Posterior cingulate gyrus (tissue), 11 donors: ENCODE measurements around the gene RAD52.
A peak's percentile ranks its signal among the peaks of the same experiment; 100 is the strongest.
"Not testable (repeated sequence)": the region's sequence is repeated elsewhere in the genome, so short reads cannot be mapped to it uniquely, and the experiment has no call there.

Experiments
- DNase-seq, 10 donors: peaks; one replicate each; pipeline versions ENCODE4 v3.0.0 to v3.0.0-alpha.2; 2020 to 2021; ENCODE audit warnings: mixed read lengths in 3 of 10
- intact Hi-C: fragments of 100-400 bp; cut with DNase I; formaldehyde crosslinking; loops from one replicate; pipeline ENCODE4 v1.15.1; 2023

The RAD52 gene

DNA sequence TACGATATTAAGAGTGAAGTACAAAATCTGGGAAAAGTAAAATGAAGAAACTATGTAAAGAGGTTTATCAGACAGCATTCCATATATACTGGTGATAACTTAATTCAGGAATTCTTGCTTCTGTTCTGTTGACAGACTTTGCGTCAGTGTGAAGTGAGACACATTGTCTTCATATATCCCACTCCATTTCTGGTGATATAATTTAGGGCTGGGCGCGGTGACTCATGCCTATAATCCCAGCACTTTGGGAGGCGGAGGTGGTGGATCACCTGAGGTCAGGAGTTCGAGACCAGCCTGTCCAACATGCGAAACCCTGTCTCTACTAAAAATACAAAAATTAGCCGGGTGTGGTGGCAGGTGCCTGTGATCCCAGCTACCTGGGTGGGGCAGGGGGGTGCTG is 20.3 kb upstream of the RAD52 start:
- DNase-seq: no peak
- intact Hi-C loops: no loop called here

DNA sequence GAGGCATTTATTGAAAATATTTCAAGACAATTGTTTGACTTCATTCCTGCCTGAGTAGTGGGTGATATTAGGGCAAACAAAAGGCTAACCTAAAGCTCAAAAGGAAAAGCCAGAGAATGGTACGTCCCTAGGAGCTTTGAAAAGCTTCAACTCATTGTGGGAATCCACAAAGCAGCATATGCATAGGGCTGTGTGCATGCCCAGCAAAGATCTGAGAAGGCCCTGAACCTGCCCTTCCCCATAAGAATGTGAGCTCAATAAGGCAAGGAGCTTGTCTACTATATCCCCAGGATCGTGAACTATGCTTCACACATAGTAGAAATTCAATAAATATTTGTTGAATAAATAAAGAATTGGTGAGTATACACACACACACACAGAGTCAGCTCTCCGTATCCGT is 19.1 kb upstream of the RAD52 start:
- intact Hi-C loops: no loop called here
- no peak for DNase-seq

DNA sequence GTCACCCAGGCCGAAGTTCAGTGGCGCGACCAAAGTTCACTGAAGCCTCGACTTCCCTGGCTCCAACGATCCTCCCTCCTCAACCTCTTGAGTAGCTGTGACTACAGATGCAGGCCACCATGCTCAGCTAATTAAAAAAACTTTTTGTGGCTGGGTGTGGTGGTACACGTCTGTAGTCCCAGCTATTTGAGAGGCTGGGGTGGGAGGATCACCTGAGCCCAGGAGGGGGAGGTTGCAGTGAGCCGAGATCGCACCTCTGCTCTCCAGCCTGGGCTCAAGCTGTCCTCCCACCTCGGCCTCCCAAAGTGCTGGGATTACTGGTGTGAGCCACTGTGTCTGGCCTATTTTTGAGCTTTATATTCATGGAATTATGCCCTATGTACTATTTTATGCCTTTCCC is 18.1 kb upstream of the RAD52 start:
- peak in 1 of 10 donors; percentile 42 for DNase-seq
- intact Hi-C loops: no loop called here

DNA sequence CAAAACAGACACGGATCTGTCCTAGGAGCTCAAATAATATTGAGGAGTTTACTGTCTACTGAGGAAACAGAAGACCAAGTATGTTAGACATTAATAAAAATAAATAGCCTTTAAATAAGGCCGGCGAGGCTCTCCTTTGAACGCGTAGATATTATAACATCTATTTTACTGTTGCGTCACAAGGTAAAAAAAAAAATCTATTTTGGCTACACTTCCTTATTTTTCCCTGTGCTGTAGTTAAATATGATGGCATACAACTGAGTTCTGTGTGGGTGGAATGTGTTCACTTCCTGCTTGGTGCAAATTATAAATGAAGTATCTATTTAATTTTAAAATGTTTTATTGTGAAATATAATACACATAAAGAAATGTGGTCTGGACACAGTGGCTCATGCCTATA is 17.2 kb upstream of the RAD52 start:
- intact Hi-C loops: no loop called here
- DNase-seq: no peak

DNA sequence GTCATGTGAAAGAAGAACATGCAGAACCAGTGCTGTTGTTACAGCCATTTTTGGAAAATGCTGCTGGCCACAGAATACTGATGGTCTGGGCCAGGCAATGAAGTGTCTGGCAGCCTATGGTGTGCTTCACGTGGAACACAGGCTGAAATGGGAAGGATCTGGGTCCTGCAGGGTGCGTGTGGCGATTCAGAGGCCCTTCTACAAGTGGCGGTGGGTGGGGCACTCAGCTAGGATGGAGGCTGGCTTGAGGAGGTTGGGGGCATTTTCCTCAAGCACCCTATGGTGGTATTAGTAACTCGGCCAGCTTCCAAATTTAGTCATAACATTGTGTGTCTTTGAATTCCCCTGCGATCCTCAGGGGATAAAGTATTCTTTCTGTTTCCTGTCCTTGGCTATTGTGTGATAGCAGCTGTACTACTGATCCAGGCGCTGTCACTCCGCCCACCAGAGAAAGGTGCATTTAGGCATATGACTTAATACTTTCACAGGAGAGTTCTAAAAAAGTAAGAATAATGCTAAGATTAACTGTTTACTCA is 9.2 kb upstream of the RAD52 start:
- intact Hi-C loops: no loop called here
- no peak for DNase-seq

DNA sequence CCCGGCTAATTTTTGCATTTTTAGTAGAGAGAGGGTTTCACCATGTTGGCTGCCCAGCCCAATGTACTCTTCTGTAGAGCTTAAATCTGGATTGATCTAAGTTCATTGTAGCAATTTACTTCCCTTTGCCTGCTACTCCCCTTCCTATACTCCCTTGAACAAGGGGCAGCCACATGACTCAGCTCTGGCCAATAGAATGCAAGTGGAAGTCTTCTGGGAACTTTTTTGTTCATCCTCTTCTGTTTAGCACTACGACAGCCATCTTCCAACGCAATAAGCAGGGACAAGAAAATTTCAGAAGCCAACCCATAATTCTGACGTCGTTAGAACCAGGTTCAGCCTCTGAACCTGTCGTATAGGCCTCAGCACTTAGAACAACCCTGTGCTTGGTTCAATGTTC is 6.4 kb upstream of the RAD52 start:
- DNase-seq: no peak
- intact Hi-C loops: no loop called here

DNA sequence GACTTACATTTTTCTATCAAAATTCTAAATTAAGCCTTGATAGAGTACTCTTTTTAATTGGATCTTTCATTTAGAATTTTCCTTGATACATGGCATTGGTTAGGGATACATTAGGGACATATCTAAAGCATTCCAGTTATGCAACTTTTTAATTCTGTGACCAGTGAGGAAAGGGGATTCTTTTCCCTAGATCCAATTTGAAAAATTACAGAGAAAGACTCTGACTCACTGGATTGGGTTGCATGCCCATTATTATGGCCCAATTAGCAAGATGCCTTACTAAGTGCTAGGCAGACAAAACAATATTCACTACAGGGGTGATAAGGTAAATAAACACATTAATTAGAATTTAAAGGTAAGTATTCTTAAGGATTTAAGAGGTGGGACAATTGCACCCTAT is 5.2 kb upstream of the RAD52 start:
- DNase-seq: no peak
- intact Hi-C loops: loop anchor here (5.0 kb wide), 1 partner anchor 138 kb away; no protein-coding TSS in a partner anchor

DNA sequence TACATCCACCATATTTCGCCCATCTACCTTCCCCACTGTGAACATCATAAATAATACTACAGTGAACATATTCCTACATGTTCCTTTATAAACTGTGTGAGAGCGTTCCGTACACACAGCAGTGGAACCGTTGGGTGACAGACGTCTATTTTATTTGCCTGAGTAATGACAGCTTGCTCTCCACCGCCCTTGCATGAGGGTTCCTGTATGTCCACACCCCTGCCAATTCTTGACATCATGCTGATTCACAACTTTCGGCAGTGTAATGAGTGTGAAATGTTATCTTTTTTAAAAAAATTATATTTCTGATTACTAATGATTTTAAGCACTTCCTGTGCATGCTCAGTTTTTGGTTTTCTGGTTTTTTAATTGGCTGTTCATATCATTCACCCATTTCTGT is 4.3 kb upstream of the RAD52 start:
- no peak for DNase-seq
- intact Hi-C loops: loop anchor here (5.0 kb wide), 1 partner anchor 139 kb away; no protein-coding TSS in a partner anchor

DNA sequence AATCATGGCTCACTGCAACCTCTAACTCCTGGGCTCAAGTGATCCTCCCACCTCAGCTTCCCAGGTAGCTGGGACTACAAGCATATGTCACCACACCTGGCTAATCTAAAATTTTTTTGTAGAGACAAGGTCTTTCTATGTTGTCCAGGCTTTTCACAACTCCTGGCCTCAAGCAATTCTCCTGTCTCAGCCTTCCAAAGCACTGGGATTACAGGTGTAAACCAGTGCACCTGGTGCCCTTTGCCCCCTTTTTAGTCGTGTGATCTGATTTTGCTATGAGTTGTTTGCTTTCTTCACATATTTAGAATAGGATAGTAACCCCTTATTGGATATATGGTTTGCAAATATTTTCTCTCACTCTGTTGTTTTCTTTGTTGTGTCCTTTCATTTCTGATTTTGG is 1.7 kb upstream of the RAD52 start:
- intact Hi-C loops: loop anchor here (2.0 to 5.0 kb wide), 2 partner anchors 40 to 141 kb away; partner anchors contain the start of gene ERC1
- DNase-seq: no peak

DNA sequence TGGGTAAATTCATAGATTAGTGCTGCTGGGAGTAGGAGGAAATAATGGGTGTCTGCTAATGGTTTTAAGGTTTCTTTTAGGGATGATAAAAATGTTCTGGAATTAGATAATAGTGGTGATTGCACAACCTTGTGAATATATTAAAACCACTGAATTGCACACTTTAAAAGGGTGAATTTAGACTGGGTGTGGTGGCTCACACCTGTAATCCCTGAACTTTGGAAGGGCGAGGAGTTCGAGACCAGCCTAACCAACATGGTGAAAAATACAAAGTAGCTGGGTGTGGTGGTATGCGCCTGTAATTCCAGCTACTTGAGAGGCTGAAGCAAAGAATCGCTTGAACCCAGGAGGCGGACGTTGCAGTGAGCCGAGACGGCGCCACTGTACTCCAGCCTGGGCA is 1.3 kb downstream of the RAD52 start:
- intact Hi-C loops: loop anchor here (2.0 kb wide), 1 partner anchor 133 kb away; no protein-coding TSS in a partner anchor

DNA sequence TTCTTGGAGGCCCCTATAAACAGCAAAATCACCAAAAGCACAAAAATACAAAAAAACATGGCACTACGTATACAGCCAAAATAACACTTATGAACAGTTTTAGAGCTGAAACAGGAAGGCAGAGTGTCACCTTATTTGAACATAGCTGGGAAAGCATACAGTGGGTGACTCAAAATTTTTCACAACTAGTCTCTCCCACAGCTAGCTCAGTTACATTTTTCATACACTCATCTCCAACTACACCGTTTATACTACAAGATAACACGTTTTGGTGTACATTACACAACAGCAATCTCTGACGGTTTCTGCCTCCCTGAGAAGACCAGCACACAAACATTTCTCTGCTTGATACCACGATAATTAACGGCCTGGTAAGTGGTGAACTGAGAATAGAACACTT is 2.9 kb downstream of the RAD52 start:
- no peak for DNase-seq
- intact Hi-C loops: no loop called here

More for the DNA sequence above, 1.3 kb downstream of the RAD52 start:
- no peak for DNase-seq

DNA sequence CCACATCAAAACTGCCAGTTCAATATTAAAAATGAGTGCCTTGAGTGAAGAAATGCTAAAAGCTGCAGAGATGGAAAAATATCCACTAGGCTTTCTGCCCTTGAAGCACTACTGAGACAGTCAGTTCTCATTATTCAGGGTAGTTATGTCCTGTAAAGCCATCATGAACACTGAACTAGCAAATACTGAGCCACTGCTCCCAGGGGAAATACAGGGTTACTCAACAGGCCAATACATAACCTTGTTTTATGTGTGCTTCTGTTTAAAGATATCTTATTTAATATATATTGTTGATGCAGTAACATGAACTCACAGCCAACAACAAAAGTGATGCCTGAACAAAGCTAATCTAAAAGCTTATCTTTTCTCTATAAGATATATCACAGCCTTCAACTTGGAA is 3.3 kb downstream of the RAD52 start:
- intact Hi-C loops: no loop called here
- no peak for DNase-seq

DNA sequence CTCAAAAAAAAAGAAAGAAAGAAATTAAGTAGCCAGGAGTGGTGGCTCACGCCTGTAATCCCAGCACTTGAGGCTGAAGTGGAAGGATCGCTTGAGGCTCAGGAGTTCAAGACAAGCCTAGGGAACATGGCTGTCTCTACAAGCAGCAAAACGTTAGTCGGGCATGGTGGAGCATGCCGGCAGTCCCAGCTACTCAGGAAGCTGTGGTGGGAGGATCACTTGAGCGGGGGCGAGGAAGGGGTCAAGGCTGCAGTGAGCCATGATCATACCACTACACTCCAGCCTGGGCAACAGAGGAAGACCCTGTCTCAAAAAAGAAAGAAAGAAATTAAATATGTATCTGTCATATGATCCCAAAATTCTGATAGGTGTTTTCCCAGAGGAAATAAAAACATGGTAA is 5.3 kb downstream of the RAD52 start:
- no peak for DNase-seq
- intact Hi-C loops: no loop called here

DNA sequence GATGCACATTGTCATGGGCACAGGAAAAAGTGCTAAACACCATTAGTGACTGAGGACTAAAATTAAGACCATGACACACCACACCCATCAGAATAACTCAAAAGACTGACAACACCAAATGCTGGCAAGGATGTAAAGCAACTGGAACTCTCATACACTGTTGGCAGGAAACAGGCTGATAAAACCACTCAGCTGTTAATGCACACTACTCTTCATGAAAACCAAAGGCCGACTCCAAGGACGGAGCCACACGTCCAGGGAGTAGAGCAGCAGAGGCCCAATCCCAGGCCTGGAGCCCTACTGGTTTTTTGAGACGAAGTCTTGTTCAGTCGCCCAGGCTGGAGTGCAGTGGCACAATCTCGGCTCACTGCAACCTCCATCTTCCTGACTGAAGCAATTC is 6.4 kb downstream of the RAD52 start:
- DNase-seq: no peak
- intact Hi-C loops: no loop called here

DNA sequence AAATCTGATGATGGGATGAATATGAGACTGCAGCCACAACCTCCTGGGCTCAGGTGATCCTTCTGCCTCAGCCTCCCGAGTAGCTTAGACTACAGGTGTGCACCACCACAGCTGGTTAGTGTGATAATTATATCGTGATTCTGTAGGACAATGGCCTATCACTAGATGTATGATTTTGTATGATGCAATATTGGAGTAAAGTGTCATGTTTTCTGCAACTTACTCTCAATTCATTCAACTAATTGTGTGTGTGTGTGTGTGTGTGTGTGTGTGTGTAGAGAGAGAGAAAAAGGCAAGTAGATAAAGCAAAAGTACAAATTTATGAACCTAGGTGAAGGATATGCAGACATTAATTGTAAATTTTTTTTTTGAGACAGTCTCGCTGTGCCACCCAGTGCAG is 10.7 kb downstream of the RAD52 start:
- intact Hi-C loops: no loop called here
- no peak for DNase-seq

DNA sequence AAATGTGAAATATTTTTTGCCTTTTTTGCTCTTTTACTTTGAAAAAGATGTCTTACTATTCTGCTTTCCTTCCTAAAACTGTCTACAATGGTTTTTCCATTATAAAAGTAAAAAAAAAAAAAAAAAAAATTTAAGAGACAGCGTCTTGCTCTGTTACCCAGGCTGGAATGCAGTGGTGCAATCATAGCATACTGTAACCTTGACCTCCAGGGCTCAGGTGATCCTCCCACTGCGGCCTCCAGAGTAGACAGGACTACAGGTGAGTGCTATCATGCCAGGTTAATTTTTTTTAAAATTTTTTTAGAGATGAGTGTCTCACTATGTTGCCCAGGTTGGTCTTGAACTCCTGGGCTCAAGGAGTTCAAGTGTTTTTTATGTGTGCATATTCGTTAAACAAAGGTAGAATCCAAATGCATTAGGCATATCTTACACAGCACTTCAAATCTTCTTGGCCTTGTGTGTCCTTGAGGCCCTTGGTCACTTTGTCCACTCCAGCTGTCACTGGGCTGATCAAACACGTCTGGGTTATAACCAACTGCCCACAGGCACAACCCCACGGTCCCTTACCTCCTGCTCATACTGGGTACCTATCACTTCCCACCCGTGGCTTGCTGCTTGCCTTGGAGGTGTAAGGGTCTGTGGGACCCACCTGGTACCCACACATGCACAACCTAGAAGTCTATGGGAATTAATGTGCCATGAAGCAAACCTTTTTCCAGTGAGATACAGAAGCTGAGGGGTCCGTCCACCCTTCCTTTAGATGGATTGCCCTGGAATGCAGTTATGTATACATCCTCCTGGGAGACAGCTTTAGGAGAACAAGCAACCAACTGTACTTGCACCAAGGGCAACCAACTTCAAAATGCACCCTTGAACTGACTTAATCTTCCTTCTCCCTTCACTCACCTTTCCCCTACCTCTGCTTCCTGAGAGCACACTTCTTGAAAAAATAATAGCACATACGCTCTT is 12.8 kb downstream of the RAD52 start:
- DNase-seq: no peak
- intact Hi-C loops: no loop called here

DNA sequence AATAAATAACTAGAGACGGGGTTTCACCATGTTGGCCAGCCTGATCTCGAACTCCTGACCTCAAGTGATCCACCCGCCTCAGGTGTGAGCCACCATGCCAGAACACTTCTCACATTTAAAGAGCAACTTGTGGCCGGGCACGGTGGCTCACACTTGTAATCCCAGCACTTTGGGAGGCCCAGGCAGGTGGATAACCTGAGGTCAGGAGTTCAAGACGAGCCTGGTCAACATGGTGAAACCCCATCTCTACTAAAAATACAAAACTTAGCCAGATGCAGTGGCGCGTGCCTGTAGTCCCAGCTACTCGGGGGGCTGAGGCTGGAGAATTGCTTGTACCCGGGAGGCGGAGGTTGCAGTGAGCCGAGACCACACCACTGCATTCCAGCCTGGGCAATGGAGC is 13.6 kb downstream of the RAD52 start:
- intact Hi-C loops, DNase-seq: not testable (repeated sequence)

DNA sequence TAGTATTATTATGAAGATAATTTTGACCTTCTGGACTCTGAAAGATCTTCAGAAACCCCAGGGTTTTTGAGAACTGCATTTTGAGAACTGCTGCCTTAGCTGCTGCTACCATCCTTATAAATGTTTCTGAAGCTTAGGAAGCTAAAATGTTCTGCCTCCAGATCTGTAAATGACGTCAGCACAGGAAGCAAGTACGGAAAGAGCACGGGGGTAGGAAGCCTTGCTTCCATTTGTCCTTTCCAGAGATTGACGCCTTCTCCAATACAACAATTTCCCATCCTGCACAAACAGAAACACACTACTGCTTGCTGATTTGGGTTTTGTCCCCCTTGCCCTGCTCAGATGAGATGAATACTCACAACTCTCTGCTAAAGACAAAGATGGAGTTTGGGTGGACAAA is 17.9 kb downstream of the RAD52 start:
- DNase-seq: no peak
- intact Hi-C loops: no loop called here

DNA sequence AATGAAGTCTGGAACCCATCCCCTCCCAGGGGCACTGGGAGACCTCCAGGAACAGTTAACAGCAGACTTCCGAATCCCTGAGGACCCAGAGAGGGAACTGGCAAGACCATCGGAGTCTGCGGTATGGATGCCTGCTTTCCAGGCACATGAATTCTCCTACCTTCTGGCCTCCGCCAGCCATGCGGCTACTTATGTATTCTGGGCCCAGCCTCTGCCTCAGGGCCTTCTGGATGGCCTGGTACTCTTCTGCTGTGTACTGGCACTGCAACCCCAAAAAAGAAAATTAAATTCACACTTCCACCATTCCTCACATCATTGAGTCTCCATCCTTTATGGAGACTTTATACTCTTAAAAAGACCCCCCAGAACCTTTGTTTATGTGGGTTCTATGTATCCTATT is 18.4 kb downstream of the RAD52 start:
- DNase-seq: no peak
- intact Hi-C loops: no loop called here

DNA sequence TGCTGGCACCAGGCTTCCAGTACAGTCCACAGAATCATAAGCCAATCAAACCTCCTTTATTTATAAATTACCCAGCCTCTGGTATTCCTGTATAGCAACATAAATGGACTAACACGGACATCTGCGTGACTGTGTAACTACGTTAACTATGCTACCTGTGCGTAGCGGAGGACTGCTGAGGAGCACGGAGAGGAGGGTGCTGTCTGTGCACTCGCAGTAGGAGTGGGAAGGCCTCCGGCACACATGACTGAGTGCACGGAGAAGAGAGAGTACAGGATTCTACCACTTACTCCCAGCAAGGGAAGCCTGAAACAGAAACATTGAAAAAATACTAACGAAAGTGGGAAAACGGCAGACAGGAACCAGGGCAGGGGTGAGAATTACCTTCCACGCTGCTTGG is 22.9 kb downstream of the RAD52 start:
- intact Hi-C loops: no loop called here
- DNase-seq: no peak

DNA sequence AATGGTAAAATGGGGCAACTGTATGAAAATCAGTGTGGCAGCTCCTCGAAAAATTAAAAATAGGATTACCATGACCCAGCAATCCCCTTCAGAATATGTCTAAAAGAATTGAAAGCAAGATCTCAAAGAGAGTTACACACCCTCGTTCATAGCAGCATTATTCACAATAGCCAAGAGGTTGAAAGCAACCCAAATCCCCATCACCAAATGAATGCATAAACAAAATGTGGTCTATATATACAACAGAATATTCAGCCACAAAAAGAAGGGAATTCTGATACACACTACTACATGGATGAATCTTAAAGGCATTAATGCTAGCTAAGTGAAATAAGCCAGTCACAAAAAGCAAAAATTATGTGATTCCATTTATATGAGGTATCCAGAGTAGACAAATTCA is 27.2 kb downstream of the RAD52 start:
- intact Hi-C loops: no loop called here
- no peak for DNase-seq

DNA sequence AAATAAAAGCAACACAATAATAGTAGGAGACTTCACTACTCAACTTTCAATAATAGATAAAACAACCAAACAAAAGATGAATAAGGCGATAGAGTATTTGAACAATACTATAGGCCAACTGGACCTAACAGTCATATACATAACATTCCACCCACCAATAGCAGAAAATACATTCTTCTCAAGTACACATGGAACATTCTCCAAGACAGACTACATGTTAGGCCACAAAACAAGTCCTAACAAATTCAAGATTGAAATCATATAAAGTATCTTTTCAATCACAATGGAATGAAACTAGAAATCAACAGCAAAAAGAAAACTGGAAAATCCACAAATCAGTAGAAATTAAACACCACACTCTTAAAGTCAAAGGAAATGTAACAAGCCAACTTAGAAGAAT is 28.8 kb downstream of the RAD52 start:
- DNase-seq: no peak
- intact Hi-C loops: no loop called here
